GM12872 (cell line): Measurements from ENCODE around the gene PDE2A.

Experiments used
- CTCF ChIP-seq: IDR thresholded peaks from 3 replicates; pipeline ENCODE4 v1.5.1; 2011; ENCODE audit warnings: low read depth, mild to moderate bottlenecking, low read length, moderate library complexity; ENCODE audit not compliant: insufficient read depth

PDE2A gene

DNA sequence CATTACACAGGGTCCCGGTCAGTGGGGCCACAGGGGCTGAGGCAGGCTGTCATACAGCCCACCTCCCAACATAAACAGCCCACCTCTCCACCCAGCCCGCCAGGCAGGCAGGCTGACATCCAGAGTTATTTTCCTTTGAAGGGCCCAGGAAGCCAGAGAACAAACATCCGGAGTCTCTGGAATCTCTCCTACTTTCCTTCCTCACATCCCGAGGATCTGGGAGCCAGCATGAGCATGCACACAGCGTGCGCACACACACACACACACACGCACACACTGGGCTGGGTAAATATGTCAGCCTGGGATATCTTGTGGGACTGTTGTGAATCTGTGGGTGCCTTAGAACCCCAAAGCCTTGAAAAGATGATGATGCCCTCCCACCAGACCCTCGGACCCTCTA is 55.4 kb downstream of the PDE2A start:
- no peak for TF ChIP-seq CTCF

DNA sequence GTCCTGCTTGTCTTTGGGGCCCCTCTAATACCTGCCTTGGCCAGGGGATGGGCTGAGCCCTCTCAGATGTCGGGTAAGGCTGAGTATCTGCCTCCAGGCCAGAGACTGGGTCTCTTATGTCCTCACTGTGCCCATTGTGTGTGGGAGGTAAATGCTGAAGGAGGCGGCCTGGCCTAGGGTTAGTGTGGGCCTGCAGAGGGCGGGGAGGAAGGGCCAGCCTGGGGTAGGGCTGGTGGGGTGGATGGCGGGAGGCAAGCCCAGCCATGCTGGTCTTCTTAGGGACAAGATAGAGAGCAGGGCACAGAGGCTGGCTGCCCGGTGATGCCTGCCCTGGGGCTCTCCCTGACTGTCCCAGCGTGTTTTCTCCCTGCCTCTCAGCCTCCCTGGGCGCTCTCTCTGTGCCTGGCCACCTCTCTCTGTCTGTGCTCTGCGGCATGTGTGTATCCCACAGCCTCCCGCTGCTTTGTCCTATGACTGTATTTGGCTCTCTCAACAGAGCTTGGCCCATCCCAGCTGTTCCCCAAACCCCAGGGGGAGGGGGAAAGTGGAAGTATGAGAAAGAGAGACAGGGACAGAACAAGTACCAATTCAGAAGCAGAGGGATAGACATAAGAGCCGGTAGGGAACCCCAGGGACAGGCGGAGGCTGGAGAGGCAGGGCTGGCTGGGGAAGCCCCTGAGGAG is 57.0 kb downstream of the PDE2A start:
- no peak for TF ChIP-seq CTCF

DNA sequence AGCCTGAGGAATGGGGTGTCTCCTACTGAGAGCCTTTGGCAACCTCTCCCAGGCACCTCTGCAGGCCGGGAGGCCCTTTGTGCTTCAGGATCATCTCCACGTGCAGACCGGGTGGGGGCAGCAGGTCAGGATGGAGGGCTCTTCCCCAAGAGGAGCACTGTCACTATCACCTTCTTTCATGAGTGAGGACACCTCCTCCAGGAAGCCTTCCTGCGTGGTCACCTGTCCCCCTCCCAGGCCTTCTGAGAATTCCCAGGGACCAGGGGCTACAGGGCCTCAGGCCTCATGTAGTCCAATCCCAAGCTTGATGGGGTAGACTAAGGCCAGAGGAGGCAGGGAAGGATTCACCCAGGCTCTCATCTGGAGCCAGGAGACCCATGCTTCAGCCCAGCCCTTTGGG is 57.6 kb downstream of the PDE2A start:
- no peak for TF ChIP-seq CTCF

- no peak for TF ChIP-seq CTCF
Observed at GRCh38 chr11:72615329-72615728, 58.9 kb downstream of the PDE2A start.

DNA sequence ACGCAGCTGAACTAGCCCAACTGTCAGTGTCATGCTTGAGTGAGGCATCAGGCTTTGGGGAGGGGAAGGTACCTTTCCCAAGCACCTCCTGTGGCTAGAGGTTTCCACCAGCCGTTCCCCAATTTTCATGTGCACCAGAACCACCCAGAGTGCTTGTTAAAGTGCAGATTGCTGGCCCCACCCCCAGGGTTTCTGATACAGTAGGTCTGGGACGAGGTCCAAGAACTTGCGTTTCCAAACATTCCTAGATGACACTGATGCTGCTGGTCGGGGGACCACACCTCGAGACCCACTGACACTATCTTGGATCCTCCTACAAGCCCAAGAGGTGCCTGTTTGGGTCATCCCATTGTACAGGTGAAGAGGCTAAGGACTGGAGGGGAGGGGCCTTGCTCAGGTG is 59.8 kb downstream of the PDE2A start:
- TF ChIP-seq CTCF, result no peak

GRCh38 chr11:72613977-72614376 is 60.2 kb downstream of the PDE2A start:
- TF ChIP-seq CTCF, result no peak

- no peak for TF ChIP-seq CTCF
Observed at GRCh38 chr11:72613450-72613849, 60.8 kb downstream of the PDE2A start.
